Measurements from ENCODE around the gene LITAF. TPM values are rescaled to one million over a fixed set of nuclear protein-coding genes. Genes with fewer than 3 reads are reported as not detected.
A peak's percentile ranks its signal among the peaks of the same experiment; 100 is the strongest.
"Not testable (repeated sequence)": the region's sequence is repeated elsewhere in the genome, so short reads cannot be mapped to it uniquely, and the experiment has no call there.

LITAF gene
- total RNA-seq, 1 experiment from 2014 or later = 130 TPM

- DNase-seq (ENCODE audit: low read depth, low spot score) = no peak
- in situ Hi-C loops (cut with HindIII; ENCODE audit: low pct_unique_long_range_greater_than_20kb, low sequenced_read_pairs) = no loop called here
These were observed 302 bp downstream of the LITAF start for GRCh38 chr16:11586378-11586855.

DNA sequence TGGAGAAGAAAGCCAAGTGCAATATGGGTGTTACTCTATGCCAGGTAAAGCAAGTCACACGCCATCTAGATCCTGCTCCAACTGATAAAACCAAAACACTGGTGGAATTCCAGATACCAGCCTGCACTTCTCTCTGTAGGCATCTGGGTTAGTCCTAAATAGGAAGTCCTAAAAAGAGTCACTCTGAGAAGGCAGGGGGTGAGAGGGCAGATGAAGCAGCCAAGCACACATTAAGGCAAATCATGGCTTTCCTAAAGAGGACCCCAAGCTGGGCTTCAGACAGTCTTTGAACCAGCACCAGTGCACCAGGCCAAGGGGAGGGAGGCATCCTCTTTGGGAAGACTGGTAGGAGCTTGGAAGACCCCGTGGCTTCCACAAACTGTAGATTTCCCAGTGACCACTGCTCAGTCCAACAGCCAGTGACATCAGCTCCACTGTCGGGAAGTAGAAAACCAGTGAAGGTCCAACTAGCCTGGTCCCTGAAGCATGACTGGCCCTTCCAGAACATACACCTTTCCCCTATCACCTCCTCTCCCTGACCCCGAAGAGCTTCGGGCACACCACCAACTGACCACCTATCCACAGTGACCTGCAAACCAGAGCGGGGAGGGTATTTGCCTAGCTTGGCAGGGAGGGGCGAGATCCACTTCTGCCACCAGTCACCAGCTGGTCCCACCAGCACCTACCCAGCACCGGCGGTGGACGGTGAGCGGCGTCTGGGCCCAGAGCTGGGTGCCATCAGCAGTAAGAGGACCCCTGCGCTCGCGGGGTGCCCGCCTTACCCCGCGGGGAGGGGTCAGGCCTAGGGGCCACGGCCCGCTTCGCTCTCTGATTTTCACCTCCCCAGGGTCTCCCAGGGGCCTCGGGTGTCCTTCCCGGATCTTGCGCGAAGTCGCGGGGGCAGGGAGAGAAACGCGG lies 1.0 kb downstream of the LITAF start:
- in situ Hi-C loops (cut with HindIII; ENCODE audit: low pct_unique_long_range_greater_than_20kb, low sequenced_read_pairs) = no loop called here
- DNase-seq (ENCODE audit: low read depth, low spot score) = peak; percentile 39

GRCh38 chr16:11583889-11584565 lies 2.7 kb downstream of the LITAF start:
- no peak for DNase-seq (ENCODE audit: low read depth, low spot score)

DNA sequence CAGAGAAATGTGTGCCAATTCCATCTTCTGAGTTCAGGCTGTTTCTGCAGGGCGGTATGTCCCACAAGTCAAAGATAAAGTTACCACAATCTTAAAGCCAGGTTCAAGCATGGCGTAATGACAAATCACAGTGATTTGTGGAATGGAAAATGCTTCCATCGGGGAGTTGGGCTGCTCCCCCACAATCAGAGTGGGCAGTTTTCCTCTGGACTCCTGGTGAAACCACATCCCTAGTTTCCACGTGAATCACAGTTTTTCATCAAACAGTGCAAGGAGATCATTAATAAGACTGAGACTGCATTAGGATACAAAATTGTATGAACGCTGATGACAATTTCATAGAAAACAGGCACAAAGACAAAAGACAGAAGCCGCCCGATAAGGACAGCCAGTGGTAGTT lies 3.6 kb downstream of the LITAF start:
- no peak for DNase-seq (ENCODE audit: low read depth, low spot score)
- in situ Hi-C loops (cut with HindIII; ENCODE audit: low pct_unique_long_range_greater_than_20kb, low sequenced_read_pairs) = no loop called here

More at GRCh38 chr16:11583889-11584565, 2.7 kb downstream of the LITAF start:
- in situ Hi-C loops (cut with HindIII; ENCODE audit: low pct_unique_long_range_greater_than_20kb, low sequenced_read_pairs) = no loop called here

DNA sequence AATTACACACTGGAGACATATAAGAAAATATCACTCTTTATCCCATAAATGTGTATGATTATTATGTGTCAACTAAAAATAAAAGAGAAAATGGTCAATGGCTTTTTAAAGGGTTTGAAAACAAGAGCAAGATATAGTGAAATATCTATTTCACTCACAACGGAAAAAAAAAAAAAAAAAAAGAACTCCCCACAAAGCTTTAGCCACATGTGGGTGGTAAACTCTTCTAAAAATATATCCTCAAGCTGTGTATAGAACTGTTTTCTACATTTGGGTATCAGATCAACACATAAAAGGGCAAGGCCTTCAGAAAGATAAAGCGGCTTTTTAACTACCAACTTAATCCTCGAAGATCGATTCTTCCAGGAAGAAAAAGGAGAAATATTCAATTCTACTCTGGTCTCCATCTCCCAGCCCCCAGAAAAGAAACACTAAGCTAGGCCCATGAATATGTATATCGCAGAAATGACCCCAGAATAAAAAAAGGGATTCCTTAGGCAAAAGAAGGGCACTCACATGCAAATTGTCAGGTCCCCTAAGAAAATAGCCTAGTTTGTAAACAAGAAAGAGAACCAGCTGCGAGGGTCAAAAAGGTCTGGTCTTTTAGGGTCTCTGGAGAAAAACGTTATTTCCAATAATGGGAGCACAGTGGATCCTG lies 4.4 kb downstream of the LITAF start:
- no peak for DNase-seq (ENCODE audit: low read depth, low spot score)
- in situ Hi-C loops (cut with HindIII; ENCODE audit: low pct_unique_long_range_greater_than_20kb, low sequenced_read_pairs) = no loop called here

DNA sequence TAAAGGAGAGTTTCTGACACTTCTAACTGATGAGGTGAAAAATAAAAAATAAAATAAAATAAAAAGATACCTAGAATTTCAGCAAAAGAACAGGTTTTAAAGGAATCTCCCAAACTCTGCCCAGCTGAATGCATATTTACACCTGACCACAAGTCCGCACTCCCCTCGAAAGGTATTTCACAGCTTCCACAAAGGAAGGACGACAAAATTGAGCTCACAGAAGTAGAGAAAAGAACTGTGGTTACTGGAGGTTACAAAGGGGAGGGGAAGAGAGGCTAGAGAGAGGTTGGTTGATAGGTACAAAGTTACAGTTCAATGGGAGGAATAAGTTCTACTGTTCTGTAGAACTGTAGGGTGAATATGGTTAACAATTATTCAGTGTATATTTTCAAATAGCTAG lies 5.0 kb downstream of the LITAF start:
- in situ Hi-C loops (cut with HindIII; ENCODE audit: low pct_unique_long_range_greater_than_20kb, low sequenced_read_pairs) = no loop called here
- DNase-seq (ENCODE audit: low read depth, low spot score) = no peak

- in situ Hi-C loops (cut with HindIII; ENCODE audit: low pct_unique_long_range_greater_than_20kb, low sequenced_read_pairs) = no loop called here
- peak; percentile 40 for DNase-seq (ENCODE audit: low read depth, low spot score)
These were observed 6.2 kb downstream of the LITAF start for GRCh38 chr16:11580451-11581086.

DNA sequence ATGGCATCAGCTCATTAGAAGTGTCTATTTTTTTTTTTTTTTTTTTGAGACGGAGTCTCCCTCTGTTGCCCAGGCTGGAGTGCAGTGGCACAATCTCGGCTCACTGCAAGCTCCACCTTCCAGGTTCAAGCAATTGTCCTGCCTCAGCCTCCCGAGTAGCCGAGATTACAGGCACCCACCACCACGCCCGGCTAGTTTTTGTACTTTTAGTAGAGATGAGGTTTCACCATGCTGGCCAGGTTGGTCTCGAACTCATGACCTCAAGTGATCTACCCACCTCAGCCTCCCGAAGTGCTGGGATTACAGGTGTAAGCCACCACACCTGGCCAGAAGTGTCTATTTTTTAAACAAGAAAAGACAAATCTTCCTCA lies 9.4 kb downstream of the LITAF start:
- in situ Hi-C loops (cut with HindIII; ENCODE audit: low pct_unique_long_range_greater_than_20kb, low sequenced_read_pairs); DNase-seq (ENCODE audit: low read depth, low spot score): not testable (repeated sequence)

DNA sequence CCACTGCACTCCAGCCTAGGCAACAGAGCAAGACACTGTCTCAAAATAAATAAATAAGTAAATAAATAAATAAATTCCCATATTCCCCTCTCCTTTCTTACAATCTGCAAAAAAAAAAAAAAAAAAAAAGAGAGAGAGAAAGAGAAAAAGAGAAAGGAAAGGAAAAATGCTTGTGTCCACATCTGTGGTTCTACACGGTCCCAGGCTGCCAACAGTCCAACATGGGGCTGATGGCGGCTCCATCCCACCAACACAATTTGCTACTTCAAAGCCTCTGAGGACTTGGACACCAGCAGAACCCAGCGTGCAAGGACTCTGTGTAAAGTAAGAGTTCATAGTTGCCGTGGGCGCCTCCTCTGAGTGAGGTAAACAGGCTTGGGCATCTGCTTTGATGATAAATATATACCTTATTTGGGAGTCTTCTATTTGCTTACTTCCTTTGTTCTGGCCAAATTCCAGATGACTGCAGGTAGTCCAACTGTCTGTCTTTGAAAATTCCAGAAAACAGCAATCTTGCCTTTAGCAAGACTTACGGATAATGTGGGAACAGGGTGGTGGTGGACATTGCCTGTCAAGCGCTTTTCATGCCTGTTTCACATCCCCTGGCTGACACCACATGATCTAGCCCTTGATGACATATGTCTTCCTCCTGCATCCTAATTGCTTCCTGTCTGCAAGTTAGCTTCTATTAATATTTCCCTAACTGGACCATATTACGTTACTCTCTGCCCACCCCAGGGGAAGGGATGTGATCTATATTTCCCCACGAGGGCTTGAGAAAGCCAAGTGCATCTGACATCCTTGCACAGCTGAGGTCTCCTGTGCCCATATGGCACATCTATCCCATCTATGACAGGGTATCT lies 10.1 kb downstream of the LITAF start:
- peak; percentile 48 for DNase-seq (ENCODE audit: low read depth, low spot score)
- in situ Hi-C loops (cut with HindIII; ENCODE audit: low pct_unique_long_range_greater_than_20kb, low sequenced_read_pairs) = no loop called here

- DNase-seq (ENCODE audit: low read depth, low spot score) = no peak
- in situ Hi-C loops (cut with HindIII; ENCODE audit: low pct_unique_long_range_greater_than_20kb, low sequenced_read_pairs) = no loop called here
These were observed 11.5 kb downstream of the LITAF start for GRCh38 chr16:11575223-11575589.

DNA sequence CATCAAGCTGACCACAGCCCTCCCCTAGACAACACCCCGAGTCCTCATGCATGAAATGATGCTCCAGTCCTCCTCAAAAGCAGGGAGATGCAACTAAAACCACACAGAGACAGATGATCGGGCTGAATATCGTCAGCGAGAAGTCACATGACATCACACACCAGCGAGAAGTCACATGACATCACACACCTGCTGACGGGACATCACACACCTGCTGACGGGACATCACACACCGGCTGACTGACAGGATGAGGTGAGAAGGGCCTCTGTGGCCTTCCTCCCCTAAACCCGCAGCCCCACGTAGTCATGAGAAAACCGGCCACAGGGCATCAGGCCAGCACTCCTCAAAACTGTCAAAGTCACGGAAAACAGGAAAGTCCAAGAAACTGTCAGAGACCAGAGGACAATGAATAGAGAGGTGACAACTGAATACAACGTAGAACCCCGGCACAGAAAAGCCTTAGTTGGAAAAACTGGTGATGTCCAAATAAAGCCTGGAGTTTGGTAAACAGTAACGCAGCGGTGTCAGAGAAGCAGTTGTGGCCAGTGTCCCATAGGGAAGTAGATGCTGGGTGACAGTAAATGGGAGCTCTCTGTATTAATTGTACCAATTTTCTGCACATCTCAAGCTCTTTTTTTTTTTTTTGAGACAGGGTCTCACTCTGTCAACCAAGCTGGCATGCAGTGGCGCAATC lies 14.3 kb downstream of the LITAF start:
- DNase-seq (ENCODE audit: low read depth, low spot score) = no peak
- in situ Hi-C loops (cut with HindIII; ENCODE audit: low pct_unique_long_range_greater_than_20kb, low sequenced_read_pairs) = no loop called here

DNA sequence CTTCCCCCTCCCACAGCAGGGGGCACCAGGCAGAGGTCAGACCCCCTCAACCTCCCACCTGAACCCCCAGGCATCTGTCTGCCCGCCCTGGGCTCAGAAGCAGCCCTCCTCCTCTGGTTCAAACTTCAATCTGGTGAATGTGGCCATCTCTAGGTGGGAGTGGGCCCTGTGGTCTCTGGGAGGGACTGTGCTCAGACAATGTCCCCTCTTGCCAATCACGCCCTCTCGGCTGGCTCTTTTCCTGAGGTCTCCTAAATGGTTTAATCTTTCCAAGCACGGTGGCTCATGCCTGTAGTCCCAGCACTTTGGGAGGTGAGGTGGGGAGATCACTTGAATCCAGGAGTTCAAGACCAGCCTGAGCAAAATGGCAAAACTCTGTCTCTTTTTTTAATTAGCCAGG lies 15.2 kb downstream of the LITAF start:
- no peak for DNase-seq (ENCODE audit: low read depth, low spot score)
- in situ Hi-C loops (cut with HindIII; ENCODE audit: low pct_unique_long_range_greater_than_20kb, low sequenced_read_pairs) = no loop called here

DNA sequence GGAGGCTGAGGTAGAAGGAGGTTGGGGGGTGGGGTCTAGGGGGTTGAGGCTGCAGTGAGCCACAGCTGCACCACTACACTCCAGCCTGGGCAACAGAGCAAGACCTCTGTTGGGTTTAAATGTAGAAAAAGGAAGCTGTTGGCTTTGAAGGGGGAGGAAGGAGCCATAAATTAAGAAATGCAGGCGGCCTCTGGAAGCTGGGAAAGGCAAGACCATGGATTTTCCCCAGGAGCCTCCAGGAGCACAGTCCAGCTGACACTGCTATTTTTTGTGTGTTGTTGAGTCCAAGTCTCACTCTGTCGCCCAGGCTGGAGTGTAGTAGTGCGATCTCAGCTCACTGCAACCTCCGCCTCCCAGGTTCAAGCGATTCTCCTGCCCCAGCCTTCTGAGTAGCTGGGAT lies 15.9 kb downstream of the LITAF start:
- no peak for DNase-seq (ENCODE audit: low read depth, low spot score)
- in situ Hi-C loops (cut with HindIII; ENCODE audit: low pct_unique_long_range_greater_than_20kb, low sequenced_read_pairs) = no loop called here

GRCh38 chr16:11570258-11570657 lies 16.5 kb downstream of the LITAF start:
- DNase-seq (ENCODE audit: low read depth, low spot score) = no peak
- in situ Hi-C loops (cut with HindIII; ENCODE audit: low pct_unique_long_range_greater_than_20kb, low sequenced_read_pairs) = no loop called here

DNA sequence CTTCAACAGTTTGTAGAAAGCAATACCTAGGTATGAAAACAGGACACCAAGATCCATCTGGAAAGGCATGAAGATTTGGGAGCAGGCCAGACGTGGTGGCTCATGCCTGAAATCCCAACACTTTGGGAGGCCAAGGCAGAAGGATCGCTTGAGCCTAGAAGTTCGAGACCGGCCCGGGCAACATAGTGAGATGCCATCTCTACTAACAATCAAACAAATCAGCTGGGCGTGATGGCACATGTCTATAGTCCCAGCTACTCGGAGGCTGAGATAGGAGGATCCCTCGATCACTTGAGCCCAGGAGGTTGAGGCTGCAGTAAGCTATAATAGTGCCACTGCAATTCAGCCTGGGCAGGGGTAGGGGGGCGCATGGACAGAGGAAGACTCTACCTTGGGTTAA lies 20.3 kb downstream of the LITAF start:
- DNase-seq (ENCODE audit: low read depth, low spot score) = no peak

GRCh38 chr16:11565665-11566064 lies 21.1 kb downstream of the LITAF start:
- in situ Hi-C loops (cut with HindIII; ENCODE audit: low pct_unique_long_range_greater_than_20kb, low sequenced_read_pairs) = no loop called here
- DNase-seq (ENCODE audit: low read depth, low spot score) = no peak

More for the DNA sequence above, 20.3 kb downstream of the LITAF start:
- in situ Hi-C loops (cut with HindIII; ENCODE audit: low pct_unique_long_range_greater_than_20kb, low sequenced_read_pairs) = no loop called here

Measured in SK-MEL-5 (cell line).